Measurements from ENCODE around the gene DLGAP1. TPM values are rescaled to one million over a fixed set of nuclear protein-coding genes. Genes with fewer than 3 reads are reported as not detected.

Gene DLGAP1
- total and polyA plus RNA-seq, 2 of the 4 experiments (the other 2 are of a cell fraction), result under 0.01 to 0.09 TPM

GRCh38 chr18:3777122-3777521 lies 678.0 kb downstream of the DLGAP1 start:
- Histone ChIP-seq H2AK5ac (ENCODE audit: low read depth, low read length) (no peak overlapping the region), H3K4me3 (ENCODE audit: insufficient read depth, low read depth, low read length) (no peak overlapping the region), H3K79me1 (ENCODE audit: low read depth in 1 of 2, low read length in 2 of 2) (no peaks in the 10 kb centered on the region), H4K5ac (ENCODE audit: low read depth, low read length) (no peak overlapping the region), H3K4me2 (ENCODE audit: low read depth, low read length) (no peak overlapping the region), H3K27ac (ENCODE audit: insufficient read depth, low read length) (no peak overlapping the region), H3K9me3 (ENCODE audit: control insufficient read depth, insufficient read depth, low read length) (no peaks in the 10 kb centered on the region), H2AFZ (replicated peaks; ENCODE audit: low read length, poor library complexity) (no peak overlapping the region), H3K27me3 (ENCODE audit: control insufficient read depth, insufficient read depth, low read length) (no peaks in the 10 kb centered on the region; the same call in none of the 2 replicates), H3K36me3 (ENCODE audit: control insufficient read depth, insufficient read depth, low read length) (no peaks in the 10 kb centered on the region), H3K9ac (ENCODE audit: low read depth, low read length) (no peak overlapping the region), H2AK9ac (replicated peaks; ENCODE audit: low read depth, low read length, poor library complexity) (no peak overlapping the region), H2BK20ac (ENCODE audit: low read depth, low read length) (no peak overlapping the region), H3K14ac (replicated peaks; ENCODE audit: low read depth, low read length) (no peak overlapping the region), H3K4me1 (ENCODE audit: control insufficient read depth, insufficient read depth, low read length) (peaks cover 5% of the 10 kb centered on the region), H4K8ac (ENCODE audit: low read depth in 2 of 2, low read length in 2 of 2) (no peak overlapping the region), H2BK120ac (ENCODE audit: low read depth, low read length) (no peak overlapping the region), H3K9me1 (ENCODE audit: insufficient read depth, low read length) (no peaks in the 10 kb centered on the region), H2BK5ac (ENCODE audit: low read depth, low read length, poor library complexity, severe bottlenecking) (no peak overlapping the region), H2BK15ac (ENCODE audit: low read depth, low read length) (no peak overlapping the region; the same call in 2 of the 3 replicates), H3K18ac (ENCODE audit: low read depth, low read length) (no peak overlapping the region), H4K91ac (ENCODE audit: insufficient read depth, low read depth, low read length) (no peak overlapping the region), H3K56ac (ENCODE audit: extremely low read depth, insufficient read depth, low read length) (no peak overlapping the region), H4K20me1 (ENCODE audit: insufficient read depth, low read length) (no peaks in the 10 kb centered on the region), H3K4ac (ENCODE audit: low read depth, low read length) (no peak overlapping the region), H3K23ac (ENCODE audit: low read depth, low read length) (no peak overlapping the region)
- WGBS, 2 experiments (ENCODE audit: extremely low coverage in 2 of 2, insufficient read length in 1 of 2), result no CpG with 5 or more reads among the region's 5 CpGs
- POLR2A ChIA-PET (ENCODE audit: unreplicated experiment), result no interaction called here
- in situ Hi-C loops (cut with MboI; ENCODE audit: low sequenced_read_pairs) (loop anchor here (5.0 kb wide), 1 partner anchor 95 kb away; no protein-coding TSS in a partner anchor), intact Hi-C loops (cut with micrococcal nuclease) (no loop called here), dilution Hi-C loops (cut with HindIII; ENCODE audit: low sequenced_read_pairs, unreplicated experiment) (no loop called here)
- DNase-seq (no peak), ATAC-seq (ENCODE audit: low read depth) (no peak)
- CTCF ChIA-PET, result no interaction called here
- TF ChIP-seq RCOR1 (IDR thresholded peaks at IDR 0.05; ENCODE audit: insufficient replicate concordance, low read length) (no peak), CEBPB (IDR thresholded peaks at IDR 0.05; ENCODE audit: low read depth, low read length) (no peak), SMC3 (IDR thresholded peaks at IDR 0.05; ENCODE audit: low read depth, low read length) (no peak), MAFK (IDR thresholded peaks at IDR 0.05; ENCODE audit: low read depth, low read length) (no peak), MXI1 (IDR thresholded peaks at IDR 0.05; ENCODE audit: borderline replicate concordance, low read depth, low read length) (no peak), MAZ (IDR thresholded peaks at IDR 0.05; ENCODE audit: borderline replicate concordance, low read depth, low read length) (no peak), NFE2L2 (IDR thresholded peaks at IDR 0.05; ENCODE audit: low read depth, low read length) (no peak), USF2 (IDR thresholded peaks at IDR 0.05; ENCODE audit: low read depth, low read length) (no peak), FOS (IDR thresholded peaks at IDR 0.05; ENCODE audit: low read depth, low read length) (no peak), CHD1 (IDR thresholded peaks at IDR 0.05; ENCODE audit: low read depth, low read length) (no peak), BHLHE40 (IDR thresholded peaks at IDR 0.05; ENCODE audit: low read depth, low read length) (no peak), POLR2A (IDR thresholded peaks at IDR 0.05; ENCODE audit: low read depth, low read length) (no peak), RFX5 (IDR thresholded peaks at IDR 0.05; ENCODE audit: low read depth, low read length) (no peak), RAD21 (IDR thresholded peaks at IDR 0.05; ENCODE audit: low read length) (no peak)
- TF ChIP-seq, protein P1, sequence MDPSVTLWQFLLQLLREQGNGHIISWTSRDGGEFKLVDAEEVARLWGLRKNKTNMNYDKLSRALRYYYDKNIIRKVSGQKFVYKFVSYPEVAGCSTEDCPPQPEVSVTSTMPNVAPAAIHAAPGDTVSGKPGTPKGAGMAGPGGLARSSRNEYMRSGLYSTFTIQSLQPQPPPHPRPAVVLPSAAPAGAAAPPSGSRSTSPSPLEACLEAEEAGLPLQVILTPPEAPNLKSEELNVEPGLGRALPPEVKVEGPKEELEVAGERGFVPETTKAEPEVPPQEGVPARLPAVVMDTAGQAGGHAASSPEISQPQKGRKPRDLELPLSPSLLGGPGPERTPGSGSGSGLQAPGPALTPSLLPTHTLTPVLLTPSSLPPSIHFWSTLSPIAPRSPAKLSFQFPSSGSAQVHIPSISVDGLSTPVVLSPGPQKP (IDR thresholded peaks at IDR 0.05; ENCODE audit: borderline replicate concordance, low read depth, low read length), result no peak
- TF ChIP-seq, protein P2, sequence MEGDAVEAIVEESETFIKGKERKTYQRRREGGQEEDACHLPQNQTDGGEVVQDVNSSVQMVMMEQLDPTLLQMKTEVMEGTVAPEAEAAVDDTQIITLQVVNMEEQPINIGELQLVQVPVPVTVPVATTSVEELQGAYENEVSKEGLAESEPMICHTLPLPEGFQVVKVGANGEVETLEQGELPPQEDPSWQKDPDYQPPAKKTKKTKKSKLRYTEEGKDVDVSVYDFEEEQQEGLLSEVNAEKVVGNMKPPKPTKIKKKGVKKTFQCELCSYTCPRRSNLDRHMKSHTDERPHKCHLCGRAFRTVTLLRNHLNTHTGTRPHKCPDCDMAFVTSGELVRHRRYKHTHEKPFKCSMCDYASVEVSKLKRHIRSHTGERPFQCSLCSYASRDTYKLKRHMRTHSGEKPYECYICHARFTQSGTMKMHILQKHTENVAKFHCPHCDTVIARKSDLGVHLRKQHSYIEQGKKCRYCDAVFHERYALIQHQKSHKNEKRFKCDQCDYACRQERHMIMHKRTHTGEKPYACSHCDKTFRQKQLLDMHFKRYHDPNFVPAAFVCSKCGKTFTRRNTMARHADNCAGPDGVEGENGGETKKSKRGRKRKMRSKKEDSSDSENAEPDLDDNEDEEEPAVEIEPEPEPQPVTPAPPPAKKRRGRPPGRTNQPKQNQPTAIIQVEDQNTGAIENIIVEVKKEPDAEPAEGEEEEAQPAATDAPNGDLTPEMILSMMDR (conservative IDR thresholded peaks at IDR 0.05; ENCODE audit: low read depth, low read length), result no peak
- no TSS peak for BruUV-seq (replicated peaks)
